Osteoblast (primary cell): Measurements from ENCODE around the gene MAP3K20. TPM values are rescaled to one million over a fixed set of nuclear protein-coding genes. Genes with fewer than 3 reads are reported as not detected.

Experiments used
- DNase-seq: peaks from one replicate; pipeline ENCODE4 v3.0.0; 2011; ENCODE audit warnings: low spot score, mixed read lengths; ENCODE audit not compliant: insufficient read length; ENCODE audit errors: missing footprints
- H2AFZ ChIP-seq: 2 replicates; pipeline ENCODE4 v1.6.0; 2011; ENCODE audit warnings: mild to moderate bottlenecking, low read length
- H3K27ac ChIP-seq: 2 replicates; pipeline ENCODE4 v1.5.1; 2011; ENCODE audit warnings: mild to moderate bottlenecking, low read depth, low read length, moderate library complexity
- H3K27me3 ChIP-seq: 2 replicates; pipeline ENCODE4 v1.6.0; 2012; ENCODE audit warnings: mild to moderate bottlenecking, control low read depth, inconsistent platforms, low read length, moderate library complexity; ENCODE audit not compliant: insufficient read depth
- H3K36me3 ChIP-seq: 2 replicates; pipeline ENCODE4 v1.5.1; 2011; ENCODE audit warnings: mild to moderate bottlenecking, low read length, control low read depth, moderate library complexity; ENCODE audit not compliant: insufficient read depth
- H3K4me1 ChIP-seq: 2 replicates; pipeline ENCODE4 v1.5.1; 2011; ENCODE audit warnings: mild to moderate bottlenecking, low read length, control low read depth, moderate library complexity; ENCODE audit not compliant: insufficient read depth
- H3K4me2 ChIP-seq: 2 replicates; pipeline ENCODE4 v1.6.0; 2011; ENCODE audit warnings: mild to moderate bottlenecking, low read length; ENCODE audit not compliant: insufficient read depth
- H3K4me3 ChIP-seq: fragments of 200-600 bp; sonication (generic); 3 replicates; pipeline ENCODE4 v1.5.1; 2012; ENCODE audit warnings: mild to moderate bottlenecking, low read length, inconsistent platforms; ENCODE audit not compliant: insufficient read depth
- H3K79me2 ChIP-seq: 2 replicates; pipeline ENCODE4 v1.6.0; 2012; ENCODE audit warnings: mild to moderate bottlenecking, low read length, control low read depth, inconsistent platforms; ENCODE audit not compliant: insufficient read depth
- H3K9me3 ChIP-seq: 2 replicates; pipeline ENCODE4 v1.5.1; 2011; ENCODE audit warnings: low read depth, low read length, control low read depth
- H4K20me1 ChIP-seq: 2 replicates; pipeline ENCODE4 v1.6.0; 2012; ENCODE audit warnings: mild to moderate bottlenecking, low read length, control low read depth; ENCODE audit not compliant: insufficient read depth
- total RNA-seq: library from RNA; depleted of rRNA; stranded (reverse); fragments of >200 nt; gene quantifications from 2 replicates; pipeline ENCODE4 v1.2.3, GENCODE V29; 2012
- TF ChIP-seq, protein P1 (sequence below): IDR thresholded peaks from 2 replicates; pipeline ENCODE4 v1.5.1; 2011; ENCODE audit warnings: mild to moderate bottlenecking, low read depth, low read length, moderate library complexity; ENCODE audit errors: extremely low read depth

MAP3K20 gene
- total RNA-seq, 1 donor, result 56.1 TPM

DNA sequence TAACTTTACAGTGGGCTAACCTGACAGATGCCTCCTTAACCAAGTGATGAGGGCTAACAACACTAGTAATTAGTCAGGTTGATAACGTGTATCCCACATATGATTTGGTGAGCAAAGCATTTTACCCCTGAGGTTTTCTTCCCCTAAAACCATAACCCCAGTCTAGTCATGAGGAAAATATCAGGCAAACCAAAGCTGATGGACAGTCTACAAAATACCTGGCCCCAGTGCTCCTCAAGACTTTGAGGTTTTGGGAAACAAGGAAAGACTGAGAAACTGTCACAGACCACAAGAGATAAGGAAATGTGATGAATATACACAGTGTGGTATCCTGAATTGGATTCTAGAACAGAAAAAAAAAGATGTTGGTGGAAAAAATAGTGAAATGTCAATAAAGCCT is 28.5 kb downstream of the MAP3K20 start:
- Histone ChIP-seq H3K36me3 (peaks cover 7% of the 10 kb centered on the region), H3K4me1 (peaks cover 13% of the 10 kb centered on the region), H2AFZ (no peak overlapping the region), H3K9me3 (no peaks in the 10 kb centered on the region), H3K4me3 (no peak overlapping the region), H3K4me2 (no peak overlapping the region), H3K27ac (no peak overlapping the region), H4K20me1 (no peaks in the 10 kb centered on the region), H3K27me3 (no peaks in the 10 kb centered on the region), H3K79me2 (peaks cover 73% of the 10 kb centered on the region)
- TF ChIP-seq, protein P1, sequence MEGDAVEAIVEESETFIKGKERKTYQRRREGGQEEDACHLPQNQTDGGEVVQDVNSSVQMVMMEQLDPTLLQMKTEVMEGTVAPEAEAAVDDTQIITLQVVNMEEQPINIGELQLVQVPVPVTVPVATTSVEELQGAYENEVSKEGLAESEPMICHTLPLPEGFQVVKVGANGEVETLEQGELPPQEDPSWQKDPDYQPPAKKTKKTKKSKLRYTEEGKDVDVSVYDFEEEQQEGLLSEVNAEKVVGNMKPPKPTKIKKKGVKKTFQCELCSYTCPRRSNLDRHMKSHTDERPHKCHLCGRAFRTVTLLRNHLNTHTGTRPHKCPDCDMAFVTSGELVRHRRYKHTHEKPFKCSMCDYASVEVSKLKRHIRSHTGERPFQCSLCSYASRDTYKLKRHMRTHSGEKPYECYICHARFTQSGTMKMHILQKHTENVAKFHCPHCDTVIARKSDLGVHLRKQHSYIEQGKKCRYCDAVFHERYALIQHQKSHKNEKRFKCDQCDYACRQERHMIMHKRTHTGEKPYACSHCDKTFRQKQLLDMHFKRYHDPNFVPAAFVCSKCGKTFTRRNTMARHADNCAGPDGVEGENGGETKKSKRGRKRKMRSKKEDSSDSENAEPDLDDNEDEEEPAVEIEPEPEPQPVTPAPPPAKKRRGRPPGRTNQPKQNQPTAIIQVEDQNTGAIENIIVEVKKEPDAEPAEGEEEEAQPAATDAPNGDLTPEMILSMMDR, result no peak
- DNase-seq, result no peak

DNA sequence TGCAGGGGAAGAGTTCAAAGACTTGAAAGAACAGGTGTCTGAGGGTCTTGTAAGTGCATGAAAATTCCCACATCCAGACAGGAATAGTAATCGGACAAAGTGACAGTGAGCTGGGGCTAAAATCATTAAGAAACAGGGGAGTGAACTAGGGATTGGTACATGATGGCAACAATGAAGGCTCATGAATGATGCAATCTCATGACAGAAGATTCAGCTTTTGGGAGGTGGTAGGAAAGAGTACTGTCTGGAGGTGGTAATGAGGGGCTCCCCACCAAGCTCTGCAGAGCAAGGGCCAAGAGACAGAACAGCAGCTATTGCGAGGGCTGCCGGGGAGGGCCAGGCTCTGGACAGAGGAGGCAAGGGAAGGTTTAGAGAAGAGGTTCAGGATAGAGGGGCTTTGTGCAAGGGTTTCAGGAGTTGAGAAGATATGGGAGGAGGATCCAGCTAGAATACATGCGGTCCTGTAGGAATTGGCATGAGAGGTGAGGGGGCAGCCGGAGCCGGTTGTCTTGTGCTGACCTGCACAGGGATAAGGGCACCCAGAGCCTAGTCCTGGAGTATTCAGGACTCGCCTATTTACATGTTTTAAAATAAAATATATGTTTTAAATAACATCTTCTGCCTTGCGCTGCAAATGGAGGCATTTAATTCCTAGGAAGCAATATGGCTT is 31.4 kb downstream of the MAP3K20 start:
- H3K4me1 ChIP-seq, result peaks cover 17% of the 10 kb centered on the region
- TF ChIP-seq, protein P1, result no peak
- H3K79me2 ChIP-seq, result peaks cover 69% of the 10 kb centered on the region

DNA sequence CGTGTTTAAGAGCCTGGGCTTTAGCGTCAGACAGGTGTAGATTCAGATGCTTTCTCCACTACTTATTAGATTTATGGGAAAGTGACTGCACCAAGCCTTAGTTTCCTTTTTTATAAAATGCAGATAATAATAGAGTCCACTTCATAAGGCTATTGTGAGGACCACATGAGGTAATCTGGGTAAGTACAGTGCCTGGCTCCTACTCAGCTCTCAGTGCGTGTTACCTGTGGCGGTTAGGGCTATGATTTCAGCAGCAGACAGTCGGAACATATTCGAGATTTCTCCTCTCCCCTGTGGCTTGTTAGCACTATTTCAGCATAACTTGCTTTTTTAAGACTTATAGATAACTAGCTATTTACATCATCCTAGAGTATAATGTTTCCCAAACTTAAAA is 32.0 kb downstream of the MAP3K20 start:
- H3K4me2 ChIP-seq, result no peak overlapping the region
- H2AFZ ChIP-seq, result no peak overlapping the region
- H3K27me3 ChIP-seq, result no peaks in the 10 kb centered on the region
- DNase-seq, result no peak
- H3K27ac ChIP-seq, result no peak overlapping the region
- H4K20me1 ChIP-seq, result no peaks in the 10 kb centered on the region
- H3K4me3 ChIP-seq, result no peak overlapping the region
- H3K4me1 ChIP-seq, result peaks cover 17% of the 10 kb centered on the region
- H3K9me3 ChIP-seq, result no peaks in the 10 kb centered on the region
- no peaks in the 10 kb centered on the region for H3K36me3 ChIP-seq
- TF ChIP-seq, protein P1, result no peak
- peaks cover 69% of the 10 kb centered on the region for H3K79me2 ChIP-seq

More for the DNA sequence above, 31.4 kb downstream of the MAP3K20 start:
- H4K20me1 ChIP-seq, result no peaks in the 10 kb centered on the region
- no peak overlapping the region for H2AFZ ChIP-seq
- no peaks in the 10 kb centered on the region for H3K36me3 ChIP-seq
- no peak overlapping the region for H3K4me2 ChIP-seq
- no peaks in the 10 kb centered on the region for H3K9me3 ChIP-seq
- no peak overlapping the region for H3K4me3 ChIP-seq
- H3K27me3 ChIP-seq, result no peaks in the 10 kb centered on the region
- no peak overlapping the region for H3K27ac ChIP-seq
- DNase-seq, result no peak

DNA sequence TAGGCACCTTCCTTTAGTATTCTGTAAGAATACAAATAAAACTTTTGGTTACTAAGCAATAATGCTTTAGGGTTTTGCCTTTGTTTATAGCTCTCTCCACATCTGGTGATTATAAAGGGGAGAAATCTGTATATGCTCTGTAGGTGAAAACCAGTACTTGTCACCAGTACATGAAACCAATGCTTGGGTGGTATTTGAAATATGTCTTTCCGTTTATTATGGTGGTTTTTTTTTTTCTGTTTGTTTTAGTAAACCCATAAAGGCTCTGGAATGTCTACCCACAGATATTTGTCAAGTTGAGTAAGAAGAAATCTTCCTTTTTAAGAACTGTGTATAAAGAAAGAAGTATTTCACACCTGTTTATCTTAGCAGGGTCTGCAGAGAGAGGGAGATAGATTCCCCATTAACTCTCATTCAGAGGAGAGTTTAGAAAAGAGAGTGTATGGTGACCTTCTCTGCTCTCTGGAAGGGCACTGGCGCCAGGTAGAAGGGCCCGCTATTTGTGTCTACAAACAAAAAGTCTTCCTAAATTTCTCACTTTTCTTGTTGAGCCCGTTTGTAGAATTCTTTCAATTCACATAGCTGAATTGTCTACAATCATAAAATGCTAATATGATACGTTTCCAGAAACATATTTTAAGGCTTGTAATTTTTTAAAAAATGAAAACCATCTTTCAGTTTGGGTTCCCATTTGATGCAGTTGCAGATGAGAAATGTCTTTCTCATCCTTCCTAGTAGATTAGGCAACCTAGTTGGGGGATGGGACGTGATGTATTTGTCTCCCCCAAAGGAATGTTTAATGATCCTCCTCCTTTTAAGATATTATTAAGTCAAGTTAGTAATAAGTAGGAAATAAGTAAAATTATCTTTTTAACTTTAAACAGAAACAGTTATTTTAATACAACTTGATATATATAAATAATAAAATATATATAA is 33.9 kb downstream of the MAP3K20 start:
- H3K4me1 ChIP-seq, result peaks cover 17% of the 10 kb centered on the region
- H3K27me3 ChIP-seq, result no peaks in the 10 kb centered on the region
- H3K27ac ChIP-seq, result peak overlapping the region; percentile 72
- peak overlapping the region; percentile 67 for H3K4me2 ChIP-seq
- no peak for DNase-seq
- peak overlapping the region; percentile 4 for H3K4me3 ChIP-seq
- TF ChIP-seq, protein P1, result no peak
- H3K36me3 ChIP-seq, result no peaks in the 10 kb centered on the region
- no peak overlapping the region for H2AFZ ChIP-seq
- no peaks in the 10 kb centered on the region for H3K9me3 ChIP-seq
- peaks cover 77% of the 10 kb centered on the region for H3K79me2 ChIP-seq
- H4K20me1 ChIP-seq, result no peaks in the 10 kb centered on the region
